Karpas-422 (cell line): ENCODE results near the gene ADAMTS13. TPM values are rescaled to one million over a fixed set of nuclear protein-coding genes. Genes with fewer than 3 reads are reported as not detected.
"Not testable (repeated sequence)": the region's sequence is repeated elsewhere in the genome, so short reads cannot be mapped to it uniquely, and the experiment has no call there.

ENCODE experiments used
- DNase-seq: peaks from one replicate; pipeline ENCODE4 v3.0.0-alpha.2; 2015
- H2AFZ ChIP-seq: fragments of 200-600 bp; sonication (generic); 2 replicates; pipeline ENCODE4 v1.6.1; 2014; ENCODE audit warnings: antibody characterized with exemption, low read length, mixed read lengths
- H3K27ac ChIP-seq: fragments of 200-600 bp; sonication (generic); 2 replicates; pipeline ENCODE4 v1.5.1; 2014; ENCODE audit warnings: mild to moderate bottlenecking, low read length, moderate library complexity
- H3K27me3 ChIP-seq: fragments of 200-600 bp; sonication (generic); 2 replicates; pipeline ENCODE4 v1.6.1; 2014; ENCODE audit warnings: low read length, mixed read lengths
- H3K36me3 ChIP-seq: fragments of 200-600 bp; sonication (generic); 2 replicates; pipeline ENCODE4 v1.6.1; 2014; ENCODE audit warnings: low read length, mixed read lengths; ENCODE audit not compliant: insufficient read depth
- H3K4me1 ChIP-seq: fragments of 200-600 bp; sonication (generic); 2 replicates; pipeline ENCODE4 v1.6.1; 2014; ENCODE audit warnings: mild to moderate bottlenecking, low read length, mixed read lengths
- H3K4me2 ChIP-seq: fragments of 200-600 bp; sonication (generic); 2 replicates; pipeline ENCODE4 v1.6.1; 2014; ENCODE audit warnings: low read length, low read depth, mild to moderate bottlenecking; ENCODE audit not compliant: poor library complexity, severe bottlenecking
- H3K4me3 ChIP-seq: fragments of 200-600 bp; sonication (generic); 2 replicates; pipeline ENCODE4 v1.5.1; 2014; ENCODE audit warnings: mild to moderate bottlenecking, antibody characterized with exemption, low read length, mixed read lengths
- H3K79me2 ChIP-seq: fragments of 200-600 bp; sonication (generic); 2 replicates; pipeline ENCODE4 v1.6.1; 2014; ENCODE audit warnings: mild to moderate bottlenecking, low read length, mixed read lengths
- H3K9ac ChIP-seq: fragments of 200-600 bp; sonication (generic); 2 replicates; pipeline ENCODE4 v1.6.0; 2014; ENCODE audit warnings: low read length
- H3K9me2 ChIP-seq: fragments of 200-600 bp; sonication (generic), shearing (Covaris generic); replicated peaks from 2 replicates; pipeline ENCODE4 v1.6.0; 2014; ENCODE audit warnings: mild to moderate bottlenecking, low read length, moderate library complexity; ENCODE audit not compliant: insufficient read depth
- H3K9me3 ChIP-seq: fragments of 300-700, 200-600 bp; sonication (generic); 2 replicates; pipeline ENCODE4 v1.6.1; 2014; ENCODE audit warnings: low read length, mixed read lengths
- H4K20me1 ChIP-seq: fragments of 200-600 bp; sonication (generic); 2 replicates; pipeline ENCODE4 v1.6.1; 2014; ENCODE audit warnings: mild to moderate bottlenecking, antibody characterized with exemption, low read length, low read depth; ENCODE audit not compliant: insufficient read depth
- total RNA-seq: library from RNA; depleted of rRNA; stranded (reverse); fragments of >200 nt; shearing (Covaris generic); gene quantifications from 2 replicates; pipeline ENCODE4 v1.2.3, GENCODE V29; 2014; ENCODE audit warnings: low replicate concordance

Gene ADAMTS13
- total RNA-seq, 1 experiment from 2014 or later: 0.34 TPM

- no peaks in the 10 kb centered on the region for H3K27me3 ChIP-seq
- H4K20me1 ChIP-seq: no peaks in the 10 kb centered on the region
- peaks cover 14% of the 10 kb centered on the region for H3K4me1 ChIP-seq
- no peaks in the 10 kb centered on the region for H3K9me2 ChIP-seq
- H3K79me2 ChIP-seq: no peaks in the 10 kb centered on the region
- H3K36me3 ChIP-seq: no peaks in the 10 kb centered on the region
- no peak for DNase-seq
- H3K9ac ChIP-seq: no peak overlapping the region
- no peak overlapping the region for H3K4me2 ChIP-seq
- no peak overlapping the region for H2AFZ ChIP-seq
- no peaks in the 10 kb centered on the region for H3K9me3 ChIP-seq
- H3K4me3 ChIP-seq: no peak overlapping the region
- no peak overlapping the region for H3K27ac ChIP-seq
Observed at GRCh38 chr9:133445293-133445969, 23.3 kb downstream of the ADAMTS13 start.

DNA sequence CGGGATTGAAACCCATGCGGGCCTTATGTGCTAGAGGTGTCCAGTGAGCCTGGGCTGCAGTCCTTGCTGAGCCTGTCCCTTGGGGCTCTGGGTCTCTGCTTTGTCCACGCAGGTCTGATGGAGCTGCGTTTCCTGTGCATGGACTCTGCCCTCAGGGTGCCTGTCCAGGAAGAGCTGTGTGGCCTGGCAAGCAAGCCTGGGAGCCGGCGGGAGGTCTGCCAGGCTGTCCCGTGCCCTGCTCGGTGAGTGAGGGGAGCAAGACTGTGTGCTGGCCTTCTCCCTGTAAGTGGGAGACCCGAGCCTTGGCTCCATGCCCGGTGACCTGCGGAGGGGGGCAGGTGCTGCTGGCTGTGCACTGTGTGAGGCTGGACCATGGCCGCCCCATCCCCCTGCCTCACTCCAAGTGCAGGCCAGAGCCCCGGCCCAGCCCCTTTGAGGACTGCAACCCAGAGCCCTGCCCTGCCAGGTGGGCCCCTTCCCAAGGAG is 26.4 kb downstream of the ADAMTS13 start:
- Histone ChIP-seq H3K4me1 (no peaks in the 10 kb centered on the region), H3K9me3 (no peaks in the 10 kb centered on the region), H3K9ac (no peak overlapping the region), H3K9me2 (no peaks in the 10 kb centered on the region), H3K27ac (no peak overlapping the region), H4K20me1 (no peaks in the 10 kb centered on the region), H3K27me3 (no peaks in the 10 kb centered on the region), H3K4me2 (no peak overlapping the region), H3K36me3 (no peaks in the 10 kb centered on the region), H3K79me2 (no peaks in the 10 kb centered on the region), H2AFZ (no peak overlapping the region), H3K4me3 (no peak overlapping the region)
- no peak for DNase-seq

GRCh38 chr9:133449760-133450159 is 27.6 kb downstream of the ADAMTS13 start:
- Histone ChIP-seq H3K27me3 (no peaks in the 10 kb centered on the region), H3K9me2 (no peaks in the 10 kb centered on the region), H3K4me3 (no peak overlapping the region), H3K27ac (no peak overlapping the region), H3K9ac (no peak overlapping the region), H3K4me2 (no peak overlapping the region), H3K9me3 (no peaks in the 10 kb centered on the region), H2AFZ (no peak overlapping the region), H4K20me1 (no peaks in the 10 kb centered on the region), H3K79me2 (no peaks in the 10 kb centered on the region), H3K4me1 (peaks cover 10% of the 10 kb centered on the region), H3K36me3 (no peaks in the 10 kb centered on the region)
- no peak for DNase-seq

- not testable (repeated sequence) for H3K9me3 ChIP-seq, H3K4me1 ChIP-seq, H3K27ac ChIP-seq, H4K20me1 ChIP-seq, H2AFZ ChIP-seq, DNase-seq, H3K4me2 ChIP-seq, H3K27me3 ChIP-seq, H3K9ac ChIP-seq, H3K4me3 ChIP-seq, H3K36me3 ChIP-seq, H3K9me2 ChIP-seq, H3K79me2 ChIP-seq
Observed at GRCh38 chr9:133451865-133452264, 29.7 kb downstream of the ADAMTS13 start.

DNA sequence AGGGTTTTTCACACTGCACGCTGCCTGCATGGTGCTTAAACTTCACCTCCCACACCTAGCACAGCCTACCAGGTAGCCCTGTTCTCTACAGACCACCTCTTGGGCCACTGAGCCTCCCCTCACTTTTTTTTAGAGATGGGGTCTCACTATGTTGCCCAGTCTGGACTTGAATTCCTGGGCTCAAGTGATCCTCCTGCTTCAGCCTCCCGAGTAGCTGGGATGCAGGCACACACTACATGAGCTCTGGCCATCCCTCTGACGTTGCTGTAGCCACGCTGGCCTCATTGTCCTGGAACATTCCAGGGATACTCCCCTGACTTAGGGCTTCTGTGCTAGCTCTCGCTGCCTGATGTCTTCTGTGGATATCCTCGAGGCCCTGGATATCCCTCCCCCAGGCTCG is 30.4 kb downstream of the ADAMTS13 start:
- no peak overlapping the region for H3K4me3 ChIP-seq
- no peaks in the 10 kb centered on the region for H3K79me2 ChIP-seq
- no peak overlapping the region for H3K4me2 ChIP-seq
- H3K27ac ChIP-seq: no peak overlapping the region
- DNase-seq: no peak
- H3K9me2 ChIP-seq: no peaks in the 10 kb centered on the region
- H2AFZ ChIP-seq: no peak overlapping the region
- H3K27me3 ChIP-seq: no peaks in the 10 kb centered on the region
- no peaks in the 10 kb centered on the region for H3K9me3 ChIP-seq
- H4K20me1 ChIP-seq: no peaks in the 10 kb centered on the region
- H3K4me1 ChIP-seq: peaks cover 10% of the 10 kb centered on the region
- no peak overlapping the region for H3K9ac ChIP-seq
- H3K36me3 ChIP-seq: no peaks in the 10 kb centered on the region

DNA sequence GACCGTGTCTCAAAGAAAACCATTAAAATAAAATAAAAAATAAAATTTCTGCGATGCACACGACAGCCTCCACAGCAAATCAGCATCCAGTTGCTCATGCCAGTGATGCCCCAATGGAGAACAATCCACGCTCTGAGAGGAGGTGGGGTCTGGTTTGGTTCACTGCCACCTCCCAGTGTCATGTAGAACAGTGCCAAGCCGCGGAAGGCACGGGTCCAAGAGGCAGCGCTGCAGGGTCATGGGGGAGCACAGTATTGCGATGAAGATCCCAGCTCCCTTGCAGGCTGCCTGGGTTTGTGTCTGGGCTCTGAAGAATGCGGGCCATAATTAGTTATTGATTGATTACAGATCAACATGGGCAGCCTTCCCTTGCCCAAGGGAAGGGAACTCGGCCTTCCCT is 31.5 kb downstream of the ADAMTS13 start:
- no peaks in the 10 kb centered on the region for H3K27me3 ChIP-seq
- no peaks in the 10 kb centered on the region for H3K79me2 ChIP-seq
- no peaks in the 10 kb centered on the region for H4K20me1 ChIP-seq

GRCh38 chr9:133454325-133454724 is 32.2 kb downstream of the ADAMTS13 start:
- H3K9ac ChIP-seq: no peak overlapping the region
- H3K9me2 ChIP-seq: no peaks in the 10 kb centered on the region
- H3K4me1 ChIP-seq: peaks cover 18% of the 10 kb centered on the region
- no peak overlapping the region for H3K4me3 ChIP-seq
- no peak overlapping the region for H2AFZ ChIP-seq
- no peak for DNase-seq
- no peaks in the 10 kb centered on the region for H3K79me2 ChIP-seq
- H3K27me3 ChIP-seq: no peaks in the 10 kb centered on the region
- H3K27ac ChIP-seq: no peak overlapping the region
- no peak overlapping the region for H3K4me2 ChIP-seq
- no peaks in the 10 kb centered on the region for H4K20me1 ChIP-seq
- no peaks in the 10 kb centered on the region for H3K36me3 ChIP-seq
- no peaks in the 10 kb centered on the region for H3K9me3 ChIP-seq

More for the DNA sequence above, 31.5 kb downstream of the ADAMTS13 start:
- Histone ChIP-seq H3K4me1 (peaks cover 11% of the 10 kb centered on the region), H2AFZ (no peak overlapping the region), H3K4me3 (no peak overlapping the region), H3K9me2 (no peaks in the 10 kb centered on the region), H3K36me3 (no peaks in the 10 kb centered on the region), H3K4me2 (no peak overlapping the region), H3K9ac (no peak overlapping the region), H3K9me3 (no peaks in the 10 kb centered on the region), H3K27ac (no peak overlapping the region)
- DNase-seq: no peak

GRCh38 chr9:133454943-133455673 is 32.9 kb downstream of the ADAMTS13 start:
- no peaks in the 10 kb centered on the region for H3K27me3 ChIP-seq
- H3K9ac ChIP-seq: no peak overlapping the region
- no peak overlapping the region for H3K4me2 ChIP-seq
- H3K9me2 ChIP-seq: no peaks in the 10 kb centered on the region
- H3K36me3 ChIP-seq: no peaks in the 10 kb centered on the region
- H2AFZ ChIP-seq: no peak overlapping the region
- no peaks in the 10 kb centered on the region for H3K9me3 ChIP-seq
- DNase-seq: no peak
- no peak overlapping the region for H3K27ac ChIP-seq
- H3K4me1 ChIP-seq: peaks cover 19% of the 10 kb centered on the region
- no peaks in the 10 kb centered on the region for H3K79me2 ChIP-seq
- no peaks in the 10 kb centered on the region for H4K20me1 ChIP-seq
- no peak overlapping the region for H3K4me3 ChIP-seq
